ENCODE measurements around the gene OR8H2. TPM values are rescaled to one million over a fixed set of nuclear protein-coding genes. Genes with fewer than 3 reads are reported as not detected.
A peak's percentile ranks its signal among the peaks of the same experiment; 100 is the strongest.
"Not testable (repeated sequence)": the region's sequence is repeated elsewhere in the genome, so short reads cannot be mapped to it uniquely, and the experiment has no call there.

Gene OR8H2, protein sequence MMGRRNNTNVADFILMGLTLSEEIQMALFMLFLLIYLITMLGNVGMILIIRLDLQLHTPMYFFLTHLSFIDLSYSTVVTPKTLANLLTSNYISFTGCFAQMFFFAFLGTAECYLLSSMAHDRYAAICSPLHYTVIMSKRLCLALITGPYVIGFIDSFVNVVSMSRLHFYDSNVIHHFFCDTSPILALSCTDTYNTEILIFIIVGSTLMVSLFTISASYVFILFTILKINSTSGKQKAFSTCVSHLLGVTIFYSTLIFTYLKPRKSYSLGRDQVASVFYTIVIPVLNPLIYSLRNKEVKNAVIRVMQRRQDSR
- total RNA-seq (2021): not detected in 2 replicates
- long read RNA-seq: 0 reads

DNA sequence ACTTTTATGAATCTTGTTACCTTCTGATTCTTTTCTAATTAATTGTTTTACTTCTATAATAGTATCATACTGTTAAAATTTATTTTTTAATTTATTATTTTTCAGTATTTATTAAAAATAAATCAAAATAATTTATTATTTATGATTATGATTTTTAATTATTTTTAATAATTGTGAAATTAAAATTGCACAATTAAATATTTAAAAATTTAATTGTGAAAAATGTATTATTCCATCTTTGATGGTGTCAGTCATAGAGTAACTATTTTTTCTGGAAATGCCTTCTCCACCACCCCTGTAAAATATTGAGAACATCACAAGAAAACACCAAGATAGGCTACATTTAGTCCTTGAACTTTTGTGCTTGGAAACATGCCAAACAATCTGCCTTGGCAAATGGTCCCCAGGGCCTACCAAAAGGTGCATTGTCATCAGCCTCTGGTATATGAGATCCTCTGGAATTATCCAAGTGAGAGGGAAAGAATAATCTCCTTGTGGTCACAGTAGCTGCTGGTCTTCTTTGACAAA is at the start of gene OR8H2:
OR8H2 (plus strand) TSS at position 478 of the 528 bp plus-strand sequence. CDS start 1,356 bp downstream, outside the sequence.
- Histone ChIP-seq H3K18ac (ENCODE audit: insufficient read length, low read depth, low read length) (no peak within 1 kb of the TSS), H3K23me2 (ENCODE audit: insufficient read length, low read depth, low read length, poor library complexity, severe bottlenecking) (no peaks in the 10 kb centered on the region), H2BK12ac (ENCODE audit: insufficient read length, low read depth, low read length) (no peak within 1 kb of the TSS), H3K79me1 (ENCODE audit: insufficient read depth, low read depth, low read length, poor library complexity, severe bottlenecking) (no peaks in the 10 kb centered on the region), H3K23ac (ENCODE audit: insufficient read length, low read depth, low read length) (no peak within 1 kb of the TSS), H3K27me3 (ENCODE audit: insufficient read depth, low read length) (no peaks in the 10 kb centered on the region), H4K20me1 (ENCODE audit: control insufficient read depth, insufficient read depth, insufficient read length) (no peaks in the 10 kb centered on the region), H4K8ac (replicated peaks; ENCODE audit: insufficient read length, low read depth, low read length) (no peak within 1 kb of the TSS), H2AK5ac (ENCODE audit: insufficient read length, low read length) (no peak within 1 kb of the TSS), H2AFZ (ENCODE audit: low read length) (no peak within 1 kb of the TSS), H4K5ac (ENCODE audit: insufficient read length, low read depth, low read length) (no peak within 1 kb of the TSS), H3T11ph (ENCODE audit: low read length) (no peak within 1 kb of the TSS), H2BK120ac (ENCODE audit: low read depth, low read length, poor library complexity, severe bottlenecking) (no peak within 1 kb of the TSS), H3K27ac (ENCODE audit: insufficient read length, low read depth, low read length) (no peak within 1 kb of the TSS), H2BK5ac (ENCODE audit: insufficient read length, low read length) (no peak within 1 kb of the TSS), H2BK15ac (ENCODE audit: low read depth, low read length) (no peak within 1 kb of the TSS), H3K4me2 (ENCODE audit: insufficient read depth, insufficient read length, low read length) (no peak within 1 kb of the TSS), H4K91ac (ENCODE audit: insufficient read length, low read depth, low read length) (no peak within 1 kb of the TSS), H3K4me1 (ENCODE audit: insufficient read depth, low read length) (no peaks in the 10 kb centered on the region), H3K9me3 (ENCODE audit: control insufficient read depth, low read depth, low read length) (no peaks in the 10 kb centered on the region), H3K9ac (ENCODE audit: extremely low read depth, insufficient read length, low read length) (no peak within 1 kb of the TSS), H3K4ac (ENCODE audit: low read depth, low read length) (no peak within 1 kb of the TSS), H2BK20ac (ENCODE audit: low read depth, low read length, poor library complexity, severe bottlenecking) (no peak within 1 kb of the TSS), H3K56ac (ENCODE audit: insufficient read length, low read depth, low read length) (no peak within 1 kb of the TSS), H3K79me2 (ENCODE audit: insufficient read depth, low read length) (no peaks in the 10 kb centered on the region), H3K14ac (ENCODE audit: insufficient read depth, low read length) (no peak within 1 kb of the TSS)
- no peak within 1 kb of the TSS for H3K4me3 Mint-ChIP-seq
- no peaks in the 10 kb centered on the region for H3K27me3 Mint-ChIP-seq (ENCODE audit: low read depth)
- no peaks in the 10 kb centered on the region for H3K4me1 Mint-ChIP-seq
- no peak within 1 kb of the TSS for H3K27ac Mint-ChIP-seq
- no peak for DNase-seq
- H3K36me3 Mint-ChIP-seq (ENCODE audit: insufficient read depth in 1 of 3, low read depth in 3 of 3): 0 out of 7 replicates have a peak, but pooled peaks cover 0 to 3% (median 2%) of the 10 kb centered on the region in 3 experiments
- peaks cover 0 to 8% of the 10 kb centered on the region in 2 experiments; a peak in 3 of 5 replicates for H3K9me3 Mint-ChIP-seq
- TF ChIP-seq, protein P1, sequence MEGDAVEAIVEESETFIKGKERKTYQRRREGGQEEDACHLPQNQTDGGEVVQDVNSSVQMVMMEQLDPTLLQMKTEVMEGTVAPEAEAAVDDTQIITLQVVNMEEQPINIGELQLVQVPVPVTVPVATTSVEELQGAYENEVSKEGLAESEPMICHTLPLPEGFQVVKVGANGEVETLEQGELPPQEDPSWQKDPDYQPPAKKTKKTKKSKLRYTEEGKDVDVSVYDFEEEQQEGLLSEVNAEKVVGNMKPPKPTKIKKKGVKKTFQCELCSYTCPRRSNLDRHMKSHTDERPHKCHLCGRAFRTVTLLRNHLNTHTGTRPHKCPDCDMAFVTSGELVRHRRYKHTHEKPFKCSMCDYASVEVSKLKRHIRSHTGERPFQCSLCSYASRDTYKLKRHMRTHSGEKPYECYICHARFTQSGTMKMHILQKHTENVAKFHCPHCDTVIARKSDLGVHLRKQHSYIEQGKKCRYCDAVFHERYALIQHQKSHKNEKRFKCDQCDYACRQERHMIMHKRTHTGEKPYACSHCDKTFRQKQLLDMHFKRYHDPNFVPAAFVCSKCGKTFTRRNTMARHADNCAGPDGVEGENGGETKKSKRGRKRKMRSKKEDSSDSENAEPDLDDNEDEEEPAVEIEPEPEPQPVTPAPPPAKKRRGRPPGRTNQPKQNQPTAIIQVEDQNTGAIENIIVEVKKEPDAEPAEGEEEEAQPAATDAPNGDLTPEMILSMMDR (conservative IDR thresholded peaks at IDR 0.05): no peak

DNA sequence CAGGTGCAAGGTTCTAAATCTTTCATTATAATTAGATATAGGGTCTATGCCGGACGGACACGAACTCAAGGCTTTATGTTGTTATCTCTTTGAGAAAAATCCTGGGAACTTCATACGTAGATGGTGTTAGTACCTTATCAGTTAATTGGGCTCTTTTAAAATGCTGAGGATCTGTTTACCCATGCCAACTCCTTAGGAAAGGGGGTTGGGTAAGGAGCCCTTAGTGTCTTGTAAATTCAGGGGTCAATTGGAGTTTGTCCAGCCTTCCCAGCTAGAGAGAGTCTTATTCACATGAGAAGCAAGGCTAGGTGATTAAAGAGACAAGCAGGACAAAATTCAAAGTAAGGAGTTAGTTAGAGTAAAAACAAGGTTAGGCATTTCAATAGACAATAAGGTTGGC is 47.1 kb upstream of the OR8H2 start:
- H4K5ac ChIP-seq (ENCODE audit: insufficient read length, low read depth, low read length); H3K23me2 ChIP-seq (ENCODE audit: insufficient read length, low read depth, low read length, poor library complexity, severe bottlenecking); H3K14ac ChIP-seq (ENCODE audit: insufficient read depth, low read length); H3K4me2 ChIP-seq (ENCODE audit: insufficient read depth, insufficient read length, low read length); DNase-seq; H2BK5ac ChIP-seq (ENCODE audit: insufficient read length, low read length); H3T11ph ChIP-seq (ENCODE audit: low read length); H3K36me3 Mint-ChIP-seq (ENCODE audit: insufficient read depth in 1 of 3, low read depth in 3 of 3); H2BK120ac ChIP-seq (ENCODE audit: low read depth, low read length, poor library complexity, severe bottlenecking); H3K4me1 ChIP-seq (ENCODE audit: insufficient read depth, low read length); H3K79me2 ChIP-seq (ENCODE audit: insufficient read depth, low read length); H3K27ac ChIP-seq (ENCODE audit: insufficient read length, low read depth, low read length); H3K27me3 ChIP-seq (ENCODE audit: insufficient read depth, low read length); H3K9ac ChIP-seq (ENCODE audit: extremely low read depth, insufficient read length, low read length); H2AFZ ChIP-seq (ENCODE audit: low read length); H3K27me3 Mint-ChIP-seq (ENCODE audit: low read depth); H3K23ac ChIP-seq (ENCODE audit: insufficient read length, low read depth, low read length); H3K18ac ChIP-seq (ENCODE audit: insufficient read length, low read depth, low read length); H3K9me3 ChIP-seq (ENCODE audit: control insufficient read depth, low read depth, low read length); H3K79me1 ChIP-seq (ENCODE audit: insufficient read depth, low read depth, low read length, poor library complexity, severe bottlenecking); H2AK5ac ChIP-seq (ENCODE audit: insufficient read length, low read length); H2BK12ac ChIP-seq (ENCODE audit: insufficient read length, low read depth, low read length); H4K20me1 ChIP-seq (ENCODE audit: control insufficient read depth, insufficient read depth, insufficient read length); H3K56ac ChIP-seq (ENCODE audit: insufficient read length, low read depth, low read length); H4K8ac ChIP-seq (replicated peaks; ENCODE audit: insufficient read length, low read depth, low read length); H4K91ac ChIP-seq (ENCODE audit: insufficient read length, low read depth, low read length); H3K4ac ChIP-seq (ENCODE audit: low read depth, low read length); H2BK15ac ChIP-seq (ENCODE audit: low read depth, low read length); H2BK20ac ChIP-seq (ENCODE audit: low read depth, low read length, poor library complexity, severe bottlenecking): not testable (repeated sequence)
- peaks cover 40 to 50% of the 10 kb centered on the region in 2 experiments for H3K4me1 Mint-ChIP-seq
- WGBS (ENCODE audit: extremely low coverage, insufficient read length, low lambda C conversion rate): no CpG with 5 or more reads among the region's 4 CpGs
- H3K27ac Mint-ChIP-seq: peak overlapping the region in 2 of 3 experiments; percentile 21 to 82; a peak in 3 of 7 replicates
- H3K4me3 Mint-ChIP-seq: peak overlapping the region in 1 of 2 experiments; percentile 8; a peak in 1 of 5 replicates
- peaks cover 12 to 16% of the 10 kb centered on the region in 2 experiments; a peak in 4 of 5 replicates for H3K9me3 Mint-ChIP-seq

Data from H9 (cell line).